ENCODE data around the gene DTNB. TPM values are rescaled to one million over a fixed set of nuclear protein-coding genes. Genes with fewer than 3 reads are reported as not detected.
"Not testable (repeated sequence)": the region's sequence is repeated elsewhere in the genome, so short reads cannot be mapped to it uniquely, and the experiment has no call there.

Gene DTNB
- total RNA-seq, 2 experiments from 2014 or later, result 20.8 to 25.1 TPM

GRCh38 chr2:25535411-25536289 lies 137.7 kb downstream of the DTNB start:
- POLR2A ChIA-PET; H3K36me3 Mint-ChIP-seq; H3K27me3 Mint-ChIP-seq; H3K4me1 Mint-ChIP-seq (ENCODE audit: low read depth); DNase-seq; H3K9me3 Mint-ChIP-seq; H3K4me3 Mint-ChIP-seq; H3K27ac Mint-ChIP-seq; CTCF ChIA-PET; intact Hi-C loops (cut with micrococcal nuclease): not testable (repeated sequence)

- H3K4me3 Mint-ChIP-seq; H3K27me3 Mint-ChIP-seq; DNase-seq; intact Hi-C loops (cut with micrococcal nuclease); H3K36me3 Mint-ChIP-seq; CTCF ChIA-PET; H3K9me3 Mint-ChIP-seq; H3K27ac Mint-ChIP-seq; POLR2A ChIA-PET; H3K4me1 Mint-ChIP-seq (ENCODE audit: low read depth): not testable (repeated sequence)
Observed at GRCh38 chr2:25534937-25535336, 138.4 kb downstream of the DTNB start.

GRCh38 chr2:25534455-25534854 lies 138.9 kb downstream of the DTNB start:
- Mint-ChIP-seq H3K27ac (no peak overlapping the region), H3K27me3 (no peaks in the 10 kb centered on the region), H3K9me3 (no peaks in the 10 kb centered on the region), H3K36me3 (peaks cover 2% of the 10 kb centered on the region), H3K4me1 (ENCODE audit: low read depth) (no peaks in the 10 kb centered on the region), H3K4me3 (no peak overlapping the region)
- POLR2A ChIA-PET, result no interaction called here
- no peak for DNase-seq
- CTCF ChIA-PET, result no interaction called here
- intact Hi-C loops (cut with micrococcal nuclease), result no loop called here

- H3K4me3 Mint-ChIP-seq; H3K27me3 Mint-ChIP-seq; H3K27ac Mint-ChIP-seq; H3K9me3 Mint-ChIP-seq; H3K4me1 Mint-ChIP-seq (ENCODE audit: low read depth); DNase-seq; H3K36me3 Mint-ChIP-seq; POLR2A ChIA-PET; intact Hi-C loops (cut with micrococcal nuclease); CTCF ChIA-PET: not testable (repeated sequence)
Observed at GRCh38 chr2:25533771-25534170, 139.6 kb downstream of the DTNB start.

DNA sequence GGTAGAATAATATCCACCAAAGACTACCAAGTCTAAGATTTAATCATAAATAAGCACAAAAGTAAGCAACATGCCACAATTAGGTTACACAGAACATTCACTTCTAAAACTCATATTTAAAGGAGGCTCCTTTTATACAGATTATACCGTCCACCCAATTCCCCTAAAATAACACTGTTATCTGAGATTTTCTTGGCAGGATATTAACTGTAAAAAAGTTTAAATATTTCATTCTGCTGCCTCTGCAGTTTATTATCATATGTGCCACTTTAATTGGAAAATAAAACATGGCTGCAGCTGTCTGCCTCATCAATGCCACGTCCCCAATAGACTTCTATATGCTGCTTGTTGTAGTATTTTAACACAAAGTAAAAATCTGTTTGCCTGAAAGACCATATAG lies 140.9 kb downstream of the DTNB start:
- no peak overlapping the region for H3K4me3 Mint-ChIP-seq
- peaks cover 4% of the 10 kb centered on the region for H3K36me3 Mint-ChIP-seq
- POLR2A ChIA-PET, result interaction anchor here (0.9 kb wide), 1 partner anchor 17 kb away, joined by 4 read pairs; no protein-coding TSS in a partner anchor
- no peak overlapping the region for H3K27ac Mint-ChIP-seq
- H3K9me3 Mint-ChIP-seq, result no peaks in the 10 kb centered on the region
- intact Hi-C loops (cut with micrococcal nuclease), result no loop called here
- DNase-seq, result no peak
- CTCF ChIA-PET, result no interaction called here
- no peaks in the 10 kb centered on the region for H3K27me3 Mint-ChIP-seq
- no peaks in the 10 kb centered on the region for H3K4me1 Mint-ChIP-seq (ENCODE audit: low read depth)

DNA sequence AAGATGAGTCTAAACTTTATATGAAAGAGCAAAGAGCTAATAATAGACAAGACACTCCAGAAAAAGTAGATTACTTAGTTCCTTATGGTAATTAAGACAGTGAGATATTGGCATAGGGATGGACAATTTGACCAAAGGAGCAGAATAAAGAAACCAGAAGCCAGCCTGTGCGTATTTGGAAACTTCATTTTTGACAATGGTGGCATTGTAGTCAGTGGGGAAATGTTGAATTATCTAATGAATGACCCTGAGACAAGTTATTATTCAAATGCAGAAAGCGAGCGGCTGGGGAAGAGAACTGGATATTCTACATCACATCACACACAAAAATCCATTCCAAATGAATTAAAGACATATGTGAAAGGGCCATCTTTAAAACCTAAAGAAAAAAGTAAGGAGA lies 144.3 kb downstream of the DTNB start:
- Mint-ChIP-seq H3K36me3 (peaks cover 2% of the 10 kb centered on the region), H3K9me3 (no peaks in the 10 kb centered on the region), H3K4me1 (ENCODE audit: low read depth) (no peaks in the 10 kb centered on the region), H3K4me3 (no peak overlapping the region), H3K27ac (no peak overlapping the region), H3K27me3 (no peaks in the 10 kb centered on the region)
- intact Hi-C loops (cut with micrococcal nuclease), result no loop called here
- POLR2A ChIA-PET, result no interaction called here
- DNase-seq, result no peak
- CTCF ChIA-PET, result no interaction called here

GRCh38 chr2:25528173-25528572 lies 145.2 kb downstream of the DTNB start:
- intact Hi-C loops (cut with micrococcal nuclease), result no loop called here
- POLR2A ChIA-PET, result no interaction called here

GRCh38 chr2:25524507-25524906 lies 148.9 kb downstream of the DTNB start:
- ChIA-PET CTCF (interaction anchor here (0.5 to 1.2 kb wide), 2 partner anchors 162 to 356 kb away, joined by 3 read pairs; partner anchors contain the start of gene POMC), POLR2A (no interaction called here)
- intact Hi-C loops (cut with micrococcal nuclease), result loop anchor here (5.0 kb wide), 2 partner anchors 212 to 357 kb away; partner anchors contain the start of gene POMC
- no peak overlapping the region for H3K27ac Mint-ChIP-seq
- H3K4me1 Mint-ChIP-seq (ENCODE audit: low read depth), result peaks cover 9% of the 10 kb centered on the region
- no peak for DNase-seq
- H3K4me3 Mint-ChIP-seq, result no peak overlapping the region
- H3K27me3 Mint-ChIP-seq, result no peaks in the 10 kb centered on the region
- peaks cover 2% of the 10 kb centered on the region for H3K36me3 Mint-ChIP-seq
- H3K9me3 Mint-ChIP-seq, result no peaks in the 10 kb centered on the region

More at GRCh38 chr2:25528173-25528572, 145.2 kb downstream of the DTNB start:
- no peaks in the 10 kb centered on the region for H3K4me1 Mint-ChIP-seq (ENCODE audit: low read depth)
- no peaks in the 10 kb centered on the region for H3K9me3 Mint-ChIP-seq
- CTCF ChIA-PET, result no interaction called here
- H3K27me3 Mint-ChIP-seq, result no peaks in the 10 kb centered on the region
- no peak for DNase-seq
- H3K4me3 Mint-ChIP-seq, result no peak overlapping the region
- H3K36me3 Mint-ChIP-seq, result peaks cover 2% of the 10 kb centered on the region
- no peak overlapping the region for H3K27ac Mint-ChIP-seq

DNA sequence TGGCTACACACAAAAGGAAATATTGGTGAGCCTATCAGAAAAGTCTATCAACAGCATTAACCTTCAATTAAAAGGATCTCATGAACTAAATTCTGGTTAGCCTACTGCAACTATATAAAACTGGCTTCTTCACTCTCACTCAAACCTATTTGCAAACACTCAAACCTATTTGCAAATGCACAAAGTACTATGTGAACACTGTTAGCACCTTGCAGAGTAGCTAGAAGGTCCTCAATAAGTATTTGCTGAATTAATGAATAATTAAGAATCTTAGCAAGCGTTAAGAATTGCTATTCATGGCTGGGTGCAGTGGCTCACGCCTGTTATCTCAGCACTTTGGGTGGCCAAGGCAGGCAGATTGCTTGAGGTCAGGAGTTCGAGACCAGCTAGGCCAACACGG lies 150.3 kb downstream of the DTNB start:
- no peaks in the 10 kb centered on the region for H3K27me3 Mint-ChIP-seq
- intact Hi-C loops (cut with micrococcal nuclease), result loop anchor here (2.0 to 5.0 kb wide), 4 partner anchors 70 to 356 kb away; partner anchors contain the start of gene POMC
- H3K36me3 Mint-ChIP-seq, result peaks cover 2% of the 10 kb centered on the region
- H3K4me1 Mint-ChIP-seq (ENCODE audit: low read depth), result peaks cover 9% of the 10 kb centered on the region
- H3K9me3 Mint-ChIP-seq, result no peaks in the 10 kb centered on the region
- POLR2A ChIA-PET, result no interaction called here
- H3K27ac Mint-ChIP-seq, result no peak overlapping the region
- DNase-seq, result no peak
- CTCF ChIA-PET, result interaction anchor here (0.7 kb wide), 1 partner anchor 437 kb away, joined by 3 read pairs; no protein-coding TSS in a partner anchor
- H3K4me3 Mint-ChIP-seq, result no peak overlapping the region

GRCh38 chr2:25521665-25522387 lies 151.6 kb downstream of the DTNB start:
- Mint-ChIP-seq H3K27ac (peak overlapping the region; percentile 26), H3K27me3 (no peaks in the 10 kb centered on the region), H3K4me3 (no peak overlapping the region), H3K4me1 (ENCODE audit: low read depth) (peaks cover 9% of the 10 kb centered on the region), H3K36me3 (no peaks in the 10 kb centered on the region), H3K9me3 (no peaks in the 10 kb centered on the region)
- ChIA-PET CTCF (interaction anchor here (1.0 kb wide), 1 partner anchor 179 kb away, joined by 3 read pairs; no protein-coding TSS in a partner anchor), POLR2A (no interaction called here)
- intact Hi-C loops (cut with micrococcal nuclease), result loop anchor here (1.0 to 5.0 kb wide), 7 partner anchors 36 to 355 kb away; partner anchors contain the start of gene POMC
- peak; percentile 12 for DNase-seq

- intact Hi-C loops (cut with micrococcal nuclease), result loop anchor here (5.0 kb wide), 2 partner anchors 209 to 354 kb away; partner anchors contain the start of gene POMC
- POLR2A ChIA-PET, result no interaction called here
- no peak for DNase-seq
- CTCF ChIA-PET, result interaction anchor here (0.5 to 1.0 kb wide), 2 partner anchors 26 to 178 kb away, joined by 3 read pairs; no protein-coding TSS in a partner anchor
- Mint-ChIP-seq H3K27ac (no peak overlapping the region), H3K4me1 (ENCODE audit: low read depth) (peaks cover 9% of the 10 kb centered on the region), H3K36me3 (no peaks in the 10 kb centered on the region), H3K27me3 (no peaks in the 10 kb centered on the region), H3K4me3 (no peak overlapping the region), H3K9me3 (no peaks in the 10 kb centered on the region)
Observed at GRCh38 chr2:25521126-25521525, 152.3 kb downstream of the DTNB start.

DNA sequence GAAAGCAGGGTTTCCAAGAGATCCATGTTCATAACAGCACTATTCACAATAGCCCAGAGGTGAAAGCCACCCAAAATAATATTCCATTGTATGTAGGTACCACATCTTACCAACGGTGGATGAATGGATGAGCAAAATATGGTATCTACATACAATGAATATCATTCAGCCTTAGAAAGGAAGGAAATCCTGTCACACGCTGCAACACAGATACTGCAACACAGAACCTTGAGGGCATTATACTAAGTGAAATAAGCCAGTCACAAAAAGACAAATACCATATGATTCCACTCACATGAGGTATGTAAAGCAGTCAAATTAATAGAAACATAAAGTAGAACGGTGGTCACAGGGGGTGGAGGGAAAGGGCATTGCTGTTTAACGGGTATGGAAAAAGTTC lies 155.7 kb downstream of the DTNB start:
- DNase-seq, result no peak
- CTCF ChIA-PET, result interaction anchor here (1.5 kb wide), 1 partner anchor 141 kb away, joined by 4 read pairs; no protein-coding TSS in a partner anchor
- intact Hi-C loops (cut with micrococcal nuclease), result no loop called here
- Mint-ChIP-seq H3K4me1 (ENCODE audit: low read depth) (peaks cover 16% of the 10 kb centered on the region), H3K36me3 (no peaks in the 10 kb centered on the region), H3K4me3 (no peak overlapping the region), H3K27me3 (no peaks in the 10 kb centered on the region), H3K9me3 (no peaks in the 10 kb centered on the region), H3K27ac (no peak overlapping the region)
- POLR2A ChIA-PET, result no interaction called here
